C4-2B (cell line): ENCODE results near the gene VPS13D.

ENCODE experiments used
- CTCF ChIP-seq: fragments of 450-650 bp; conservative IDR thresholded peaks from 2 replicates; pipeline ENCODE4 v1.5.1; 2017; ENCODE audit warnings: mild to moderate bottlenecking
- ZFX ChIP-seq: fragments of 450-650 bp; IDR thresholded peaks from 2 replicates; pipeline ENCODE4 v1.6.1; 2017

DNA sequence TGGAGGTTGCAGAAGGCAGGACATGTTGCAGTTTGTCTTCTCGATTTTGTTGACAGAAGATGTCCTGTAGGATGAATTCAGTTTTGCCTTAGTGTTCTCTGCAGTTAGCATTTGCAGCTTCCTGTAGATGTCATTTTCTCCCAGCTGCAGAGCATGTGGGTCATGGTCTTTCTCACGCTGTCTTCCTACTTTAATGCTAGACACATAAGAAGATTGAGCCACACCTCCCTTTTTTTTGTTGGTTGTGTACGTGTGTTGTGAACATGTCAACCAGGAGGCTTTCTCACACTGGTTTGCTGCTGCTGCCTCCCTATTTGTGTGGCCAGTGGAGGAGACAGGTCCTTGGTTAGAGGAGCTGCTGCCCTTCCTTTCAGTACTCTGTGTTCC, 110.7 kb downstream of the VPS13D start:
- TF ChIP-seq CTCF, result no peak
- no peak for TF ChIP-seq ZFX
